Hypothalamus (tissue), 51 donors: ENCODE measurements around the gene MAGEB17.
"Not testable (repeated sequence)": the region's sequence is repeated elsewhere in the genome, so short reads cannot be mapped to it uniquely, and the experiment has no call there.

Experiments
- DNase-seq, 51 donors: peaks; one replicate each; lab custom pipeline; 2025; lab: John Stamatoyannopoulos, UW

Gene MAGEB17

GRCh38 chrX:16155581-16156096 lies 11.6 kb upstream of the MAGEB17 start:
- no peak for DNase-seq

- no peak for DNase-seq
These were observed 10.5 kb upstream of the MAGEB17 start for GRCh38 chrX:16156692-16157331.

GRCh38 chrX:16160729-16161128 lies 6.6 kb upstream of the MAGEB17 start:
- DNase-seq: no peak

- DNase-seq: not testable (repeated sequence)
These were observed 6.1 kb upstream of the MAGEB17 start for GRCh38 chrX:16161173-16161572.

GRCh38 chrX:16162391-16162790 lies 4.9 kb upstream of the MAGEB17 start:
- no peak for DNase-seq

- DNase-seq: no peak
These were observed 2.5 kb upstream of the MAGEB17 start for GRCh38 chrX:16164748-16165147.

GRCh38 chrX:16171039-16171438 lies 3.8 kb downstream of the MAGEB17 start:
- DNase-seq: no peak

GRCh38 chrX:16171944-16172343 lies 4.7 kb downstream of the MAGEB17 start:
- DNase-seq: no peak

GRCh38 chrX:16172391-16172790 lies 5.1 kb downstream of the MAGEB17 start:
- DNase-seq: no peak

GRCh38 chrX:16175329-16176061 lies 8.2 kb downstream of the MAGEB17 start:
- no peak for DNase-seq

GRCh38 chrX:16177260-16177659 lies 10.0 kb downstream of the MAGEB17 start:
- no peak for DNase-seq

- not testable (repeated sequence) for DNase-seq
These were observed 16.6 kb downstream of the MAGEB17 start for GRCh38 chrX:16183843-16184242.

GRCh38 chrX:16185725-16186136 lies 18.4 kb downstream of the MAGEB17 start:
- peak in 1 of 51 donors; percentile 0 for DNase-seq

- DNase-seq: no peak
These were observed 19.2 kb downstream of the MAGEB17 start for GRCh38 chrX:16186380-16187007.

GRCh38 chrX:16187024-16187760 lies 19.9 kb downstream of the MAGEB17 start:
- no peak for DNase-seq

- DNase-seq: no peak
These were observed 21.4 kb downstream of the MAGEB17 start for GRCh38 chrX:16188687-16189086.

GRCh38 chrX:16191605-16192004 lies 24.3 kb downstream of the MAGEB17 start:
- no peak for DNase-seq

- no peak for DNase-seq
These were observed 29.5 kb downstream of the MAGEB17 start for GRCh38 chrX:16196829-16197228.

GRCh38 chrX:16199343-16199742 lies 32.1 kb downstream of the MAGEB17 start:
- DNase-seq: no peak

GRCh38 chrX:16202943-16203342 lies 35.7 kb downstream of the MAGEB17 start:
- DNase-seq: no peak

GRCh38 chrX:16204538-16204937 lies 37.3 kb downstream of the MAGEB17 start:
- DNase-seq: no peak
